A549 (cell line): Measurements from ENCODE around the gene RAB3C. TPM values are rescaled to one million over a fixed set of nuclear protein-coding genes. Genes with fewer than 3 reads are reported as not detected.

Source experiments
- ATAC-seq, 2 experiments: fragments of 200-7000 bp in 1 of 2; fragments of >200 bp in 1 of 2; cut with Nextera tagmentation in 1 of 2; cut with Tn5 transposase in 1 of 2; 3 replicates each; pipeline versions ENCODE4 v1.8.0 to v1.9.1; 2018 to 2020; ENCODE audit warnings: mild to moderate bottlenecking in 1 of 2, moderate library complexity in 1 of 2
- CTCF ChIA-PET: fragments of 300-600 bp; sonication (Branson Sonifier 250); formaldehyde crosslinking; extraction: SDS; loops from one replicate; lab custom pipeline; 2021; ENCODE audit warnings: antibody characterized with exemption, inconsistent platforms; lab: Yijun Ruan, JAX
- POLR2A ChIA-PET: fragments of 350-600 bp; formaldehyde crosslinking; extraction: SDS; loops from one replicate; lab custom pipeline; 2021; ENCODE audit warnings: antibody characterized with exemption, inconsistent platforms; lab: Yijun Ruan, JAX
- DNase-seq, 2 experiments: peaks; one replicate each; pipeline versions ENCODE4 v3.0.0 to v3.0.0-alpha.2; 2011 to 2016; ENCODE audit warnings: low read depth in 1 of 2, low spot score in 1 of 2
- FAIRE-seq: peaks from 2 replicates; lab custom pipeline; 2011; peaks lifted over from hg19 to GRCh38; lab: Jason Lieb, UNC
- H3K27ac ChIP-seq, 2 experiments: fragments of >200 bp; sonication (Bioruptor Twin); formaldehyde crosslinking; 3 replicates each; pipeline ENCODE4 v1.5.1; 2016 to 2017
- H3K4me1 ChIP-seq: fragments of >200 bp; sonication (Bioruptor Twin); formaldehyde crosslinking; 3 replicates; pipeline ENCODE4 v1.6.1; 2016
- H3K4me2 ChIP-seq: fragments of >200 bp; sonication (Bioruptor Twin); formaldehyde crosslinking; 3 replicates; pipeline ENCODE4 v1.6.1; 2016
- H3K4me3 ChIP-seq: fragments of >200 bp; sonication (Bioruptor Twin); formaldehyde crosslinking; 3 replicates; pipeline ENCODE4 v1.5.1; 2016
- H3K9me3 ChIP-seq: fragments of >200 bp; sonication (Bioruptor Twin); formaldehyde crosslinking; 3 replicates; pipeline ENCODE4 v1.6.1; 2016
- ATOH8 ChIP-seq: fragments of 250-450 bp; sonication (Bioruptor Pico); IDR thresholded peaks from 2 replicates; pipeline ENCODE4 v1.5.0; 2020; ENCODE audit warnings: low read depth, mild to moderate bottlenecking, moderate library complexity
- CBX2 ChIP-seq: fragments of 200-600 bp; sonication (generic); IDR thresholded peaks from 2 replicates; pipeline ENCODE4 v1.6.1; 2016; ENCODE audit warnings: low read depth, mild to moderate bottlenecking, borderline replicate concordance
- CEBPB ChIP-seq, 2 experiments: fragments of >200 bp in 1 of 2; sonication (Bioruptor Twin) in 1 of 2; formaldehyde crosslinking in 1 of 2; IDR thresholded peaks; 2 replicates each; pipeline ENCODE4 v1.6.1; 2012 to 2016
- CHD2 ChIP-seq: fragments of 150-350 bp; IDR thresholded peaks from 2 replicates; pipeline ENCODE4 v1.6.1; 2014; ENCODE audit warnings: low read length; ENCODE audit not compliant: partially characterized antibody
- CHD4 ChIP-seq: fragments of 200-600 bp; sonication (generic); IDR thresholded peaks from 2 replicates; pipeline ENCODE4 v1.6.1; 2016; ENCODE audit warnings: antibody characterized with exemption, mild to moderate bottlenecking, borderline replicate concordance
- E2F6 ChIP-seq: IDR thresholded peaks from 2 replicates; pipeline ENCODE4 v1.6.1; 2012; ENCODE audit warnings: low read depth, borderline replicate concordance
- EHMT2 ChIP-seq: fragments of 200-600 bp; sonication (generic); IDR thresholded peaks from 2 replicates; pipeline ENCODE4 v1.6.1; 2016; ENCODE audit warnings: antibody characterized with exemption, low read depth, mild to moderate bottlenecking, moderate library complexity
- EP300 ChIP-seq, 2 experiments: fragments of >200 bp; sonication (Bioruptor Twin); formaldehyde crosslinking; IDR thresholded peaks; 2 replicates in 1 of 2; 3 replicates in 1 of 2; pipeline ENCODE4 v1.6.1; 2016 to 2017
- ESRRA ChIP-seq: fragments of 150-350 bp; IDR thresholded peaks from 2 replicates; pipeline ENCODE4 v1.6.1; 2014; ENCODE audit warnings: mild to moderate bottlenecking, low read length, borderline replicate concordance
- FOSB ChIP-seq: fragments of 250-450 bp; sonication (Bioruptor Pico); IDR thresholded peaks from 2 replicates; pipeline ENCODE4 v1.5.0; 2020; ENCODE audit warnings: mild to moderate bottlenecking, moderate library complexity
- FOSL2 ChIP-seq, 2 experiments: fragments of 450-650 bp in 1 of 2; fragments of >200 bp in 1 of 2; sonication (Bioruptor Twin) in 1 of 2; formaldehyde crosslinking; IDR thresholded peaks; 2 replicates each; pipeline versions ENCODE4 v1.5.0 to v1.6.1; 2016 to 2020; ENCODE audit warnings: mild to moderate bottlenecking in 1 of 2, moderate library complexity in 1 of 2
- FOXS1 ChIP-seq: fragments of 250-450 bp; sonication (Bioruptor Pico); IDR thresholded peaks from 2 replicates; pipeline ENCODE4 v1.5.0; 2020; ENCODE audit warnings: mild to moderate bottlenecking, moderate library complexity
- HEYL ChIP-seq: fragments of 250-450 bp; sonication (Bioruptor Pico); IDR thresholded peaks from 2 replicates; pipeline ENCODE4 v1.8.0; 2021; ENCODE audit warnings: mild to moderate bottlenecking, moderate library complexity
- HOXB5 ChIP-seq: fragments of 250-450 bp; sonication (Bioruptor Pico); IDR thresholded peaks from 2 replicates; pipeline ENCODE4 v1.5.0; 2020; ENCODE audit warnings: mild to moderate bottlenecking, moderate library complexity
- KDM1A ChIP-seq: fragments of 200-600 bp; sonication (generic); IDR thresholded peaks from 2 replicates; pipeline ENCODE4 v1.6.1; 2016; ENCODE audit warnings: low read depth, mild to moderate bottlenecking
- KDM5A ChIP-seq: fragments of 200-600 bp; sonication (generic); IDR thresholded peaks from 2 replicates; pipeline ENCODE4 v1.6.1; 2016; ENCODE audit warnings: antibody characterized with exemption, mild to moderate bottlenecking
- MAFK ChIP-seq: fragments of 450-650 bp; IDR thresholded peaks from 2 replicates; pipeline ENCODE4 v1.6.1; 2014; ENCODE audit not compliant: partially characterized antibody
- MAX ChIP-seq: IDR thresholded peaks from 2 replicates; pipeline ENCODE4 v1.6.1; 2012
- MYC ChIP-seq: IDR thresholded peaks from 2 replicates; pipeline ENCODE4 v1.6.1; 2012; ENCODE audit warnings: mild to moderate bottlenecking, inconsistent platforms, low read length, improper control_type of control experiment, borderline replicate concordance
- NFE2L2 ChIP-seq: fragments of 150-350 bp; conservative IDR thresholded peaks from 2 replicates; pipeline ENCODE4 v1.6.1; 2014; ENCODE audit warnings: low read length
- PBX3 ChIP-seq: IDR thresholded peaks from 2 replicates; pipeline ENCODE4 v1.6.1; 2012
- PHF8 ChIP-seq: fragments of 200-600 bp; sonication (generic); IDR thresholded peaks from 2 replicates; pipeline ENCODE4 v1.6.1; 2016; ENCODE audit warnings: low read depth, mild to moderate bottlenecking, antibody characterized with exemption, moderate library complexity, borderline replicate concordance
- POLR2A ChIP-seq: IDR thresholded peaks from 2 replicates; pipeline ENCODE4 v1.6.1; 2012; ENCODE audit warnings: mild to moderate bottlenecking, low read length
- POLR2AphosphoS2 ChIP-seq: conservative IDR thresholded peaks from 2 replicates; pipeline ENCODE4 v1.6.1; 2012; ENCODE audit warnings: low read length, improper control_type of control experiment, inconsistent platforms
- RCOR1 ChIP-seq: fragments of 150-350 bp; IDR thresholded peaks from 2 replicates; pipeline ENCODE4 v1.6.1; 2014; ENCODE audit warnings: antibody characterized with exemption, low read length, low read depth
- RFX5 ChIP-seq: fragments of 450-650 bp; IDR thresholded peaks from 2 replicates; pipeline ENCODE4 v1.7.1; 2014; ENCODE audit warnings: antibody characterized with exemption, mild to moderate bottlenecking, moderate library complexity
- RNF2 ChIP-seq: fragments of 200-600 bp; sonication (generic); IDR thresholded peaks from 2 replicates; pipeline ENCODE4 v1.6.1; 2016; ENCODE audit warnings: low read depth, mild to moderate bottlenecking, antibody characterized with exemption, moderate library complexity, borderline replicate concordance
- SMC3 ChIP-seq: fragments of >200 bp; sonication (Bioruptor Twin); formaldehyde crosslinking; IDR thresholded peaks from 3 replicates; pipeline ENCODE4 v1.6.1; 2018; ENCODE audit warnings: inconsistent platforms
- TP53 ChIP-seq: fragments of 250-450 bp; sonication (Bioruptor Pico); IDR thresholded peaks from 2 replicates; pipeline ENCODE4 v1.5.0; 2021; ENCODE audit warnings: mild to moderate bottlenecking, moderate library complexity
- ZC3H11A ChIP-seq: fragments of 450-650 bp; IDR thresholded peaks from 2 replicates; pipeline ENCODE4 v1.6.1; 2014; ENCODE audit warnings: antibody characterized with exemption, mild to moderate bottlenecking
- ZFP36 ChIP-seq: fragments of 450-650 bp; IDR thresholded peaks from 2 replicates; pipeline ENCODE4 v1.6.1; 2014; ENCODE audit warnings: borderline replicate concordance; ENCODE audit not compliant: partially characterized antibody
- WGBS: methylation state at CpG from one replicate; pipeline ENCODE4 v1.1.6; 2017; ENCODE audit errors: missing lambda C conversion rate; 5-methylcytosine and 5-hydroxymethylcytosine counted together
- polyA plus RNA-seq, 4 experiments: library from polyadenylated mRNA; depleted of rRNA in 3 of 4; stranded (reverse); fragments of >200 nt; fragmentation: RNase III in 1 of 4; extraction: RNeasy Plus Mini Kit Qiagen cat#74134 plus additional on column Dnase treatment in 1 of 4; gene quantifications; 2 replicates in 3 of 4; 3 replicates in 1 of 4; pipeline ENCODE4 v1.2.3, GENCODE V29; 2011 to 2017

RAB3C gene
- polyA plus RNA-seq, 2 of the 4 experiments (the other 2 are of a cell fraction), result not detected

GRCh38 chr5:58852566-58852965 is 269.7 kb downstream of the RAB3C start (continued):
- TF ChIP-seq FOXS1 (CRISPR knock-in tag) (no peak), POLR2AphosphoS2 (no peak), E2F6 (no peak)

- Histone ChIP-seq H3K4me3 (no peak overlapping the region), H3K9me3 (no peaks in the 10 kb centered on the region), H3K4me2 (no peak overlapping the region), H3K4me1 (peaks cover 11% of the 10 kb centered on the region; the same call in 2 of the 3 replicates), H3K27ac (no peak overlapping the region)
- ATAC-seq (no peak), DNase-seq (no peak), FAIRE-seq (no peak)
- POLR2A ChIA-PET, result no interaction called here
- no peak for TF ChIP-seq HOXB5
- TF ChIP-seq KDM1A, result no peak
- TF ChIP-seq CHD2, result no peak
- no peak for TF ChIP-seq EHMT2
- TF ChIP-seq TP53 (CRISPR knock-in tag), result no peak
- TF ChIP-seq ZFP36, result no peak
- no peak for TF ChIP-seq CBX2
- TF ChIP-seq FOSL2 (IDR thresholded peaks at IDR 0.05), result no peak
- TF ChIP-seq FOSL2 (CRISPR knock-in tag; IDR thresholded peaks at IDR 0.05), result no peak
- no peak for TF ChIP-seq PBX3
- no peak for TF ChIP-seq POLR2A
- no peak for TF ChIP-seq FOSB
- no peak for TF ChIP-seq KDM5A
- no peak for TF ChIP-seq PHF8
- no peak for TF ChIP-seq EP300 (IDR thresholded peaks at IDR 0.05)
- no peak for TF ChIP-seq CEBPB (IDR thresholded peaks at IDR 0.05)
- TF ChIP-seq ATOH8 (CRISPR knock-in tag), result no peak
- TF ChIP-seq SMC3, result no peak
- CTCF ChIA-PET, result interaction anchor here (5.3 to 12.9 kb wide), 2 partner anchors 356 to 376 kb away, joined by 30 to 266 read pairs; partner anchors contain the start of gene GAPT
- WGBS, result 80% methylated on average over 2 of the region's 2 CpGs
These were observed 271.6 kb downstream of the RAB3C start for GRCh38 chr5:58854441-58854840.

GRCh38 chr5:58855851-58856739 is 273.2 kb downstream of the RAB3C start:
- POLR2A ChIA-PET, result no interaction called here

More at GRCh38 chr5:58855851-58856739, 273.2 kb downstream of the RAB3C start:
- no peak for ATAC-seq
- Histone ChIP-seq H3K27ac (no peak overlapping the region), H3K9me3 (no peaks in the 10 kb centered on the region), H3K4me2 (no peak overlapping the region; the same call in 2 of the 3 replicates), H3K4me3 (no peak overlapping the region), H3K4me1 (peaks cover 8% of the 10 kb centered on the region; the same call in 2 of the 3 replicates)
- WGBS, result 43% methylated on average over 8 of the region's 8 CpGs
- TF ChIP-seq CHD4 (no peak), MAFK (no peak), RFX5 (no peak), ZC3H11A (no peak), MYC (no peak), RCOR1 (no peak), NFE2L2 (no peak), HEYL (no peak), HOXB5 (no peak), TP53 (CRISPR knock-in tag) (no peak), POLR2AphosphoS2 (no peak), ZFP36 (no peak), ESRRA (no peak), RNF2 (no peak), MAX (no peak)
- peak; percentile 43 for FAIRE-seq
- CTCF ChIA-PET, result interaction anchor here (0.6 to 12.9 kb wide), 4 partner anchors 9 to 378 kb away, joined by 3 to 266 read pairs (median 18); partner anchors contain the start of gene GAPT
- no peak for DNase-seq
